ENCODE results near the gene CD22. TPM values are rescaled to one million over a fixed set of nuclear protein-coding genes. Genes with fewer than 3 reads are reported as not detected.

CD22 gene
- total and polyA plus RNA-seq, 10 of the 15 experiments (the other 5 are each of a cell fraction or from before 2014, with no cell fraction given) = 23.0 to 344 (median 181) TPM

DNA sequence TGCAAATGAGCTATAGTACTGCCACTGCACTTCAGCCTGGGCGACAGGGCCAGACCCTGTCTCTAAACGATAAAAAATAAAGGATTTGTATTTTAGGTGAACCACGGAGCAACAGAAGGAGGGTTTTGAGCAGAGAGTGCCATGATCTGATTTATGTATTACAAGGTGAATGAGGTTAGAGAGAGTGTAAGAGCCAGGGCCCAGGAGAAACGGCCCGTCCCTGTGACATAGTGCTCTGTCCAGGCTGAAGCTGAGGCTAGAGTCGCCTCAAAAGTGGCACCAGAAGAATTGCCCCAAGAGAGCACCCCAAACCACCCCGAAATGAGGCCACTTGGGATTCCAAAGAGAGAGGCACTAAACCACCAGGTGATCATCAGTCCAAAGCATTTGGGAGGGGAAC lies 20.1 kb upstream of the CD22 start:
- Histone ChIP-seq H3K4me1 (ENCODE audit: control insufficient read depth, insufficient read depth, low read length) (no peaks in the 10 kb centered on the region), H4K20me1 (ENCODE audit: control insufficient read depth, insufficient read depth) (no peaks in the 10 kb centered on the region), H3K9me3 (replicated peaks; ENCODE audit: control insufficient read depth, insufficient read depth, low read length) (no peaks in the 10 kb centered on the region), H2AFZ (ENCODE audit: control insufficient read depth, low read depth, low read length) (no peak overlapping the region), H3K9ac (ENCODE audit: control insufficient read depth, insufficient read depth, low read length) (no peak overlapping the region), H3K36me3 (ENCODE audit: control insufficient read depth in 2 of 2, insufficient read depth in 2 of 2, low read length in 1 of 2) (no peaks in the 10 kb centered on the region; a peak in 1 of 4 replicates), H3K27me3 (replicated peaks in 1 of 2; ENCODE audit: control insufficient read depth in 2 of 2, insufficient read depth in 2 of 2, low read length in 1 of 2) (no peaks in the 10 kb centered on the region), H3K79me2 (ENCODE audit: control insufficient read depth, insufficient read depth, low read length) (no peaks in the 10 kb centered on the region), H3K4me2 (ENCODE audit: control insufficient read depth, insufficient read depth) (no peak overlapping the region), H3K4me3 (no peak overlapping the region), H3K27ac (ENCODE audit: control insufficient read depth, insufficient read depth) (no peak overlapping the region)
- BruUV-seq (replicated peaks) = no TSS peak
- intact Hi-C loops (cut with micrococcal nuclease; ENCODE audit: unreplicated experiment) (loop anchor here (5.0 kb wide), 1 partner anchor 38 kb away; the partner anchor contains the start of gene FFAR1), in situ Hi-C loops (cut with MboI) (no loop called here)
- ChIA-PET SMC1A (ENCODE audit: uncharacterized antibody, unreplicated experiment) (interaction anchor here (1.8 kb wide), 1 partner anchor 14 kb away, joined by 4 read pairs; no protein-coding TSS in a partner anchor), CTCF (interaction anchor here (1.0 to 1.4 kb wide), 3 partner anchors 11 to 44 kb away, joined by 3 to 4 read pairs (median 3); no protein-coding TSS in a partner anchor), POLR2A (interaction anchor here (0.6 to 1.3 kb wide), 2 partner anchors 18 to 19 kb away, joined by 3 read pairs; no protein-coding TSS in a partner anchor), RAD21 (ENCODE audit: unreplicated experiment) (interaction anchor here (0.9 kb wide), 1 partner anchor 14 kb away, joined by 3 read pairs; no protein-coding TSS in a partner anchor)
- TF ChIP-seq MTA3 (IDR thresholded peaks at IDR 0.05; ENCODE audit: borderline replicate concordance, low read length) (no peak), RCOR1 (conservative IDR thresholded peaks at IDR 0.05; ENCODE audit: low read depth, low read length) (no peak), POLR2AphosphoS2 (IDR thresholded peaks at IDR 0.05; ENCODE audit: low read depth, low read length) (no peak), BHLHE40 (IDR thresholded peaks at IDR 0.05; ENCODE audit: borderline replicate concordance in 1 of 2, low read depth in 2 of 2, low read length in 1 of 2) (no peak), STAT1 (conservative IDR thresholded peaks at IDR 0.05) (no peak), NRF1 (conservative IDR thresholded peaks at IDR 0.05; ENCODE audit: low read depth, low read length) (no peak), NFYB (IDR thresholded peaks at IDR 0.05; ENCODE audit: insufficient read depth, low read depth, low read length) (no peak), NFIC (IDR thresholded peaks at IDR 0.05; ENCODE audit: low read depth, low read length) (no peak), ZNF622 (IDR thresholded peaks at IDR 0.05) (no peak), SIN3A (IDR thresholded peaks at IDR 0.05; ENCODE audit: low read depth, low read length) (no peak), SP1 (IDR thresholded peaks at IDR 0.05; ENCODE audit: low read depth, low read length) (no peak), EP300 (IDR thresholded peaks at IDR 0.05; ENCODE audit: borderline replicate concordance in 1 of 2, control insufficient read depth in 1 of 2, low read depth in 2 of 2, low read length in 2 of 2) (no peak), RELA (IDR thresholded peaks at IDR 0.05; ENCODE audit: borderline replicate concordance, partially characterized antibody) (no peak), STAT3 (IDR thresholded peaks at IDR 0.05; ENCODE audit: low read depth, low read length) (no peak)
- TF ChIP-seq, protein P1, sequence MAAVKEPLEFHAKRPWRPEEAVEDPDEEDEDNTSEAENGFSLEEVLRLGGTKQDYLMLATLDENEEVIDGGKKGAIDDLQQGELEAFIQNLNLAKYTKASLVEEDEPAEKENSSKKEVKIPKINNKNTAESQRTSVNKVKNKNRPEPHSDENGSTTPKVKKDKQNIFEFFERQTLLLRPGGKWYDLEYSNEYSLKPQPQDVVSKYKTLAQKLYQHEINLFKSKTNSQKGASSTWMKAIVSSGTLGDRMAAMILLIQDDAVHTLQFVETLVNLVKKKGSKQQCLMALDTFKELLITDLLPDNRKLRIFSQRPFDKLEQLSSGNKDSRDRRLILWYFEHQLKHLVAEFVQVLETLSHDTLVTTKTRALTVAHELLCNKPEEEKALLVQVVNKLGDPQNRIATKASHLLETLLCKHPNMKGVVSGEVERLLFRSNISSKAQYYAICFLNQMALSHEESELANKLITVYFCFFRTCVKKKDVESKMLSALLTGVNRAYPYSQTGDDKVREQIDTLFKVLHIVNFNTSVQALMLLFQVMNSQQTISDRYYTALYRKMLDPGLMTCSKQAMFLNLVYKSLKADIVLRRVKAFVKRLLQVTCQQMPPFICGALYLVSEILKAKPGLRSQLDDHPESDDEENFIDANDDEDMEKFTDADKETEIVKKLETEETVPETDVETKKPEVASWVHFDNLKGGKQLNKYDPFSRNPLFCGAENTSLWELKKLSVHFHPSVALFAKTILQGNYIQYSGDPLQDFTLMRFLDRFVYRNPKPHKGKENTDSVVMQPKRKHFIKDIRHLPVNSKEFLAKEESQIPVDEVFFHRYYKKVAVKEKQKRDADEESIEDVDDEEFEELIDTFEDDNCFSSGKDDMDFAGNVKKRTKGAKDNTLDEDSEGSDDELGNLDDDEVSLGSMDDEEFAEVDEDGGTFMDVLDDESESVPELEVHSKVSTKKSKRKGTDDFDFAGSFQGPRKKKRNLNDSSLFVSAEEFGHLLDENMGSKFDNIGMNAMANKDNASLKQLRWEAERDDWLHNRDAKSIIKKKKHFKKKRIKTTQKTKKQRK (IDR thresholded peaks at IDR 0.05; ENCODE audit: low read depth, low read length) = no peak
- TF ChIP-seq, protein P2, sequence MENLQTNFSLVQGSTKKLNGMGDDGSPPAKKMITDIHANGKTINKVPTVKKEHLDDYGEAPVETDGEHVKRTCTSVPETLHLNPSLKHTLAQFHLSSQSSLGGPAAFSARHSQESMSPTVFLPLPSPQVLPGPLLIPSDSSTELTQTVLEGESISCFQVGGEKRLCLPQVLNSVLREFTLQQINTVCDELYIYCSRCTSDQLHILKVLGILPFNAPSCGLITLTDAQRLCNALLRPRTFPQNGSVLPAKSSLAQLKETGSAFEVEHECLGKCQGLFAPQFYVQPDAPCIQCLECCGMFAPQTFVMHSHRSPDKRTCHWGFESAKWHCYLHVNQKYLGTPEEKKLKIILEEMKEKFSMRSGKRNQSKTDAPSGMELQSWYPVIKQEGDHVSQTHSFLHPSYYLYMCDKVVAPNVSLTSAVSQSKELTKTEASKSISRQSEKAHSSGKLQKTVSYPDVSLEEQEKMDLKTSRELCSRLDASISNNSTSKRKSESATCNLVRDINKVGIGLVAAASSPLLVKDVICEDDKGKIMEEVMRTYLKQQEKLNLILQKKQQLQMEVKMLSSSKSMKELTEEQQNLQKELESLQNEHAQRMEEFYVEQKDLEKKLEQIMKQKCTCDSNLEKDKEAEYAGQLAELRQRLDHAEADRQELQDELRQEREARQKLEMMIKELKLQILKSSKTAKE (IDR thresholded peaks at IDR 0.05; ENCODE audit: low read depth, poor library complexity, severe bottlenecking) = no peak
- no peak for ATAC-seq
- FAIRE-seq = no peak
- DNase-seq (ENCODE audit: low read depth, low spot score) = no peak
- 63% methylated on average over 7 of the region's 7 CpGs for WGBS (ENCODE audit: insufficient coverage, insufficient replicate concordance, low lambda C conversion rate, missing lambda C conversion rate)
